NCI-H69 (cell line): ENCODE results near the gene MDM2.
A peak's percentile ranks its signal among the peaks of the same experiment; 100 is the strongest.
"Not testable (repeated sequence)": the region's sequence is repeated elsewhere in the genome, so short reads cannot be mapped to it uniquely, and the experiment has no call there.

Experiments
- DNase-seq: peaks from one replicate; lab custom pipeline; 2025; lab: John Stamatoyannopoulos, UW

MDM2 gene

GRCh38 chr12:68827895-68828671 is 20.1 kb downstream of the MDM2 start:
- DNase-seq: no peak

- no peak for DNase-seq
These were observed 20.7 kb downstream of the MDM2 start for GRCh38 chr12:68828672-68829068.

- no peak for DNase-seq
These were observed 23.3 kb downstream of the MDM2 start for GRCh38 chr12:68831272-68831671.

GRCh38 chr12:68831751-68832503 is 23.9 kb downstream of the MDM2 start:
- DNase-seq: no peak

- peak; percentile 37 for DNase-seq
These were observed 24.5 kb downstream of the MDM2 start for GRCh38 chr12:68832504-68832867.

- DNase-seq: no peak
These were observed 25.5 kb downstream of the MDM2 start for GRCh38 chr12:68833508-68833907.

- no peak for DNase-seq
These were observed 27.4 kb downstream of the MDM2 start for GRCh38 chr12:68835333-68835908.

- DNase-seq: no peak
These were observed 29.2 kb downstream of the MDM2 start for GRCh38 chr12:68837215-68837614.

GRCh38 chr12:68838046-68838886 is 30.3 kb downstream of the MDM2 start:
- DNase-seq: no peak

- DNase-seq: no peak
These were observed 31.5 kb downstream of the MDM2 start for GRCh38 chr12:68839183-68840147.

GRCh38 chr12:68841175-68841574 is 33.2 kb downstream of the MDM2 start:
- DNase-seq: not testable (repeated sequence)

GRCh38 chr12:68841717-68842116 is 33.7 kb downstream of the MDM2 start:
- no peak for DNase-seq

GRCh38 chr12:68842123-68842522 is 34.1 kb downstream of the MDM2 start:
- no peak for DNase-seq

GRCh38 chr12:68842784-68843567 is 35.0 kb downstream of the MDM2 start:
- DNase-seq: no peak

- DNase-seq: peak; percentile 4
These were observed 36.4 kb downstream of the MDM2 start for GRCh38 chr12:68844318-68844745.

- DNase-seq: peak; percentile 50
These were observed 37.1 kb downstream of the MDM2 start for GRCh38 chr12:68844788-68845695.

GRCh38 chr12:68846811-68847210 is 38.8 kb downstream of the MDM2 start:
- no peak for DNase-seq

- no peak for DNase-seq
These were observed 42.4 kb downstream of the MDM2 start for GRCh38 chr12:68850390-68850789.
